ENCODE results near the gene ZNF385C. TPM values are rescaled to one million over a fixed set of nuclear protein-coding genes. Genes with fewer than 3 reads are reported as not detected.

Gene ZNF385C
- total RNA-seq, 4 donors from 2014 or later: 0.47 to 1.9 (median 0.68) TPM

GRCh38 chr17:42009170-42009569 lies 89.1 kb downstream of the ZNF385C start:
- no peak overlapping the region for H3K27ac ChIP-seq
- no peaks in the 10 kb centered on the region for H3K9me3 ChIP-seq
- H3K4me1 ChIP-seq: peaks cover 59% of the 10 kb centered on the region
- no peak overlapping the region for H3K4me3 ChIP-seq
- H3K27me3 ChIP-seq: no peaks in the 10 kb centered on the region
- WGBS: 76% methylated on average over 4 of the region's 4 CpGs
- no peak for DNase-seq (ENCODE audit: low spot score in 2 of 2)
- H3K36me3 ChIP-seq: no peaks in the 10 kb centered on the region
- TF ChIP-seq POLR2A (IDR thresholded peaks at IDR 0.05) (no peak), CTCF (IDR thresholded peaks at IDR 0.05) (peak in 1 of 2 donors; percentile 14)

DNA sequence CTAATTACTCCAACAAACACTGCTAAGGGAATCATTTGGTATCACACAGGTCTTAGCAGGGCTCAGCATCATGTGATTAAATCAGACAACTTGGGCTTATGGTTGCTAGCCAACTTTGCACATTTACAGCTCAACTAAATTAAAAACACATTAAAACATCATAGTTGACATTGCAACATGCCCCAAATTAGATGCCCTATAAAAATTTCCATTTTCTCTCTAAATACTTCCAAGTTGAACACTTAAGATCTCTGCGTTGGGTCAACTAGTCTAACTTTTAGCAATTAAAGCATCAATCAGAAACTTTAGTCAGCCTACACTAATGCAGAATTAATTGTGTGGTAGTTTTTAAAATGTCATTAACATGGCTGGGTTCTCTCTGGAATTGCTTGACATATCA lies 93.1 kb downstream of the ZNF385C start:
- Histone ChIP-seq H3K4me3 (no peak overlapping the region), H3K4me1 (peaks cover 35% of the 10 kb centered on the region), H3K9me3 (no peaks in the 10 kb centered on the region), H3K27me3 (no peaks in the 10 kb centered on the region), H3K36me3 (peaks cover 27% of the 10 kb centered on the region), H3K27ac (no peak overlapping the region)
- no peak for DNase-seq (ENCODE audit: low spot score in 2 of 2)
- no peak for TF ChIP-seq POLR2AphosphoS5 (IDR thresholded peaks at IDR 0.05)
- no peak for TF ChIP-seq CTCF (IDR thresholded peaks at IDR 0.05)
- no peak for TF ChIP-seq EP300 (IDR thresholded peaks at IDR 0.05)
- no peak for TF ChIP-seq POLR2A (IDR thresholded peaks at IDR 0.05)
- 38% methylated on average over 1 of the region's 1 CpG for WGBS

- H3K36me3 ChIP-seq: peaks cover 50% of the 10 kb centered on the region
- no peaks in the 10 kb centered on the region for H3K9me3 ChIP-seq
- H3K27me3 ChIP-seq: no peaks in the 10 kb centered on the region
- H3K4me1 ChIP-seq: peaks cover 24% of the 10 kb centered on the region
- 85% methylated on average over 3 of the region's 3 CpGs for WGBS
- no peak overlapping the region for H3K4me3 ChIP-seq
- no peak for TF ChIP-seq POLR2AphosphoS5 (IDR thresholded peaks at IDR 0.05)
- TF ChIP-seq POLR2A (IDR thresholded peaks at IDR 0.05): no peak
- no peak for TF ChIP-seq EP300 (IDR thresholded peaks at IDR 0.05)
- TF ChIP-seq CTCF (IDR thresholded peaks at IDR 0.05): no peak
- no peak for DNase-seq (ENCODE audit: low spot score in 2 of 2)
- H3K27ac ChIP-seq: no peak overlapping the region
These were observed 95.4 kb downstream of the ZNF385C start for GRCh38 chr17:42002792-42003301.

DNA sequence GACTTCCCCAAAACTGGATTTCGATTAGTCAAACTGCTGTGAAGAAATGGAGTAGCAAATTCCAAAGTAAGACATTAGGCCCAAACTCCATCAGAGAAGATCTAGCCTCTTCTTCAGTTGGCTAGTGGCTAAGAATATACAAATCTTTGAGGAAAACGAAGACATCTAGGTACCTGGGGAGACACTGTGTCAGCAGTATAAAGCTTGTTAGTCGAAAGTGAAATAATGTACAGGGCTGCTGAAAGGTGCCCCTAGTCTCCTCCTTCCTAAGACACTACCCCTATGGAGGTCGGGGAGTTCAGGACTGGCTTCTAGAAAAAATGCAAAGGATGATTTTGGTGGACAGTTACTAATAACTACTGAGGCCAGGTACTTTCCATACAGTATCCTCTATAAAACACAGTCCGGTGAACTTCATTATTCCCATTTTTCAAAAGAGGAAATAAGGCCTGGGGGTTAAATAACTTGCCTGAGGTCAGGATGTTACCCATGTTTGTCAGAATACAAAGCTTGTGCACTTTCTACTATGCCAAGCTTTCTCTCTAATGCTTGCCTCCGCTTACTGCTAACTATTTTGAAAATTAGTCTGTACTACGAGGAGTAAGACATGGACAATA lies 96.0 kb downstream of the ZNF385C start:
- H3K4me3 ChIP-seq: no peak overlapping the region
- 84% methylated on average over 7 of the region's 7 CpGs for WGBS
- peak in 1 of 2 donors; percentile 15 for DNase-seq (ENCODE audit: low spot score in 2 of 2)
- TF ChIP-seq POLR2AphosphoS5 (IDR thresholded peaks at IDR 0.05) (no peak), EP300 (IDR thresholded peaks at IDR 0.05) (no peak)
- no peaks in the 10 kb centered on the region for H3K9me3 ChIP-seq
- peaks cover 24% of the 10 kb centered on the region for H3K4me1 ChIP-seq
- no peak overlapping the region for H3K27ac ChIP-seq
- no peaks in the 10 kb centered on the region for H3K27me3 ChIP-seq
- H3K36me3 ChIP-seq: peaks cover 55% of the 10 kb centered on the region

GRCh38 chr17:42001729-42002128 lies 96.5 kb downstream of the ZNF385C start:
- Histone ChIP-seq H3K27me3 (no peaks in the 10 kb centered on the region), H3K27ac (no peak overlapping the region), H3K4me1 (peaks cover 24% of the 10 kb centered on the region), H3K4me3 (no peak overlapping the region), H3K36me3 (peaks cover 61% of the 10 kb centered on the region), H3K9me3 (no peaks in the 10 kb centered on the region)
- no peak for TF ChIP-seq POLR2AphosphoS5 (IDR thresholded peaks at IDR 0.05)
- no peak for TF ChIP-seq CTCF (IDR thresholded peaks at IDR 0.05)
- no peak for TF ChIP-seq POLR2A (IDR thresholded peaks at IDR 0.05)
- no peak for TF ChIP-seq EP300 (IDR thresholded peaks at IDR 0.05)
- DNase-seq (ENCODE audit: low spot score in 2 of 2): no peak
- WGBS: 92% methylated on average over 2 of the region's 2 CpGs
